ENCODE results near the gene CCL14.

GRCh38 chr17:35981246-35981645, 5.3 kb downstream of the CCL14 start, which contains the start of gene CCL16:
- TF ChIP-seq CTCF (IDR thresholded peaks at IDR 0.05) (no peak), POLR2A (IDR thresholded peaks at IDR 0.05) (no peak)

Data from lower leg skin (tissue), 3 donors.